HUES6 (cell line): ENCODE data around the gene TBC1D5.
"Not testable (repeated sequence)": the region's sequence is repeated elsewhere in the genome, so short reads cannot be mapped to it uniquely, and the experiment has no call there.

Experiments used
- H3K27ac ChIP-seq: 2 replicates; pipeline ENCODE4 v1.7.0; 2013; ENCODE audit warnings: low read depth, mild to moderate bottlenecking, low read length, inconsistent platforms
- H3K27me3 ChIP-seq: 2 replicates; pipeline ENCODE4 v1.6.1; 2013; ENCODE audit warnings: low read length; ENCODE audit not compliant: control insufficient read depth, insufficient read depth
- H3K36me3 ChIP-seq: 2 replicates; pipeline ENCODE4 v1.6.1; 2013; ENCODE audit warnings: low read length; ENCODE audit not compliant: control insufficient read depth, insufficient read depth
- H3K4me1 ChIP-seq: 2 replicates; pipeline ENCODE4 v1.6.1; 2013; ENCODE audit warnings: low read length; ENCODE audit not compliant: control insufficient read depth, insufficient read depth
- H3K4me3 ChIP-seq: 2 replicates; pipeline ENCODE4 v1.5.1; 2013; ENCODE audit warnings: low read depth, low read length
- H3K9ac ChIP-seq: one replicate; pipeline ENCODE4 v1.6.1; 2013; ENCODE audit warnings: mild to moderate bottlenecking, low read length
- H3K9me3 ChIP-seq: 2 replicates; pipeline ENCODE4 v1.6.1; 2013; ENCODE audit warnings: low read depth, low read length; ENCODE audit not compliant: control insufficient read depth, insufficient read depth

Gene TBC1D5

GRCh38 chr3:17680530-17680929 lies 61.9 kb downstream of the TBC1D5 start:
- Histone ChIP-seq H3K4me3 (no peak overlapping the region), H3K4me1 (no peaks in the 10 kb centered on the region), H3K27ac (no peak overlapping the region), H3K9me3 (no peaks in the 10 kb centered on the region), H3K9ac (no peak overlapping the region), H3K27me3 (no peaks in the 10 kb centered on the region), H3K36me3 (no peaks in the 10 kb centered on the region)

GRCh38 chr3:17678116-17678741 lies 64.2 kb downstream of the TBC1D5 start:
- H3K27me3 ChIP-seq = no peaks in the 10 kb centered on the region
- H3K27ac ChIP-seq = no peak overlapping the region
- H3K4me3 ChIP-seq = no peak overlapping the region
- H3K4me1 ChIP-seq = no peaks in the 10 kb centered on the region
- no peaks in the 10 kb centered on the region for H3K9me3 ChIP-seq
- no peak overlapping the region for H3K9ac ChIP-seq
- H3K36me3 ChIP-seq = no peaks in the 10 kb centered on the region

GRCh38 chr3:17674082-17674686 lies 68.2 kb downstream of the TBC1D5 start:
- no peaks in the 10 kb centered on the region for H3K9me3 ChIP-seq

GRCh38 chr3:17672506-17672905 lies 69.9 kb downstream of the TBC1D5 start:
- no peak overlapping the region for H3K9ac ChIP-seq
- H3K27ac ChIP-seq = no peak overlapping the region
- no peaks in the 10 kb centered on the region for H3K4me1 ChIP-seq
- no peaks in the 10 kb centered on the region for H3K36me3 ChIP-seq
- no peaks in the 10 kb centered on the region for H3K9me3 ChIP-seq
- no peaks in the 10 kb centered on the region for H3K27me3 ChIP-seq
- H3K4me3 ChIP-seq = no peak overlapping the region

More at GRCh38 chr3:17674082-17674686, 68.2 kb downstream of the TBC1D5 start:
- H3K9ac ChIP-seq = no peak overlapping the region
- H3K36me3 ChIP-seq = no peaks in the 10 kb centered on the region
- H3K27me3 ChIP-seq = no peaks in the 10 kb centered on the region
- no peak overlapping the region for H3K4me3 ChIP-seq
- H3K4me1 ChIP-seq = no peaks in the 10 kb centered on the region
- H3K27ac ChIP-seq = no peak overlapping the region

GRCh38 chr3:17670749-17671148 lies 71.7 kb downstream of the TBC1D5 start:
- no peaks in the 10 kb centered on the region for H3K36me3 ChIP-seq
- no peak overlapping the region for H3K27ac ChIP-seq
- no peaks in the 10 kb centered on the region for H3K9me3 ChIP-seq
- no peak overlapping the region for H3K9ac ChIP-seq
- no peaks in the 10 kb centered on the region for H3K4me1 ChIP-seq
- no peak overlapping the region for H3K4me3 ChIP-seq
- H3K27me3 ChIP-seq = no peaks in the 10 kb centered on the region

GRCh38 chr3:17664923-17665322 lies 77.5 kb downstream of the TBC1D5 start:
- no peaks in the 10 kb centered on the region for H3K27me3 ChIP-seq
- 0 out of 2 replicates have a peak, but pooled peaks cover 4% of the 10 kb centered on the region for H3K4me1 ChIP-seq
- no peaks in the 10 kb centered on the region for H3K9me3 ChIP-seq
- H3K9ac ChIP-seq = no peak overlapping the region
- H3K27ac ChIP-seq = no peak overlapping the region
- no peaks in the 10 kb centered on the region for H3K36me3 ChIP-seq
- H3K4me3 ChIP-seq = no peak overlapping the region

- Histone ChIP-seq H3K27me3 (no peaks in the 10 kb centered on the region), H3K9ac (no peak overlapping the region), H3K9me3 (no peaks in the 10 kb centered on the region), H3K27ac (no peak overlapping the region), H3K4me1 (no peaks in the 10 kb centered on the region), H3K36me3 (no peaks in the 10 kb centered on the region), H3K4me3 (no peak overlapping the region)
These were observed 86.2 kb downstream of the TBC1D5 start for GRCh38 chr3:17656264-17656663.

GRCh38 chr3:17655743-17656142 lies 86.7 kb downstream of the TBC1D5 start:
- no peaks in the 10 kb centered on the region for H3K9me3 ChIP-seq
- no peaks in the 10 kb centered on the region for H3K36me3 ChIP-seq
- no peaks in the 10 kb centered on the region for H3K4me1 ChIP-seq
- H3K4me3 ChIP-seq = no peak overlapping the region
- no peak overlapping the region for H3K27ac ChIP-seq
- no peaks in the 10 kb centered on the region for H3K27me3 ChIP-seq
- no peak overlapping the region for H3K9ac ChIP-seq

- not testable (repeated sequence) for H3K9me3 ChIP-seq, H3K27ac ChIP-seq, H3K9ac ChIP-seq, H3K27me3 ChIP-seq, H3K4me3 ChIP-seq, H3K36me3 ChIP-seq, H3K4me1 ChIP-seq
These were observed 92.7 kb downstream of the TBC1D5 start for GRCh38 chr3:17649748-17650147.

- not testable (repeated sequence) for H3K9me3 ChIP-seq, H3K4me3 ChIP-seq, H3K36me3 ChIP-seq, H3K4me1 ChIP-seq, H3K9ac ChIP-seq, H3K27ac ChIP-seq, H3K27me3 ChIP-seq
These were observed 93.6 kb downstream of the TBC1D5 start for GRCh38 chr3:17648630-17649355.

GRCh38 chr3:17645074-17645698 lies 97.2 kb downstream of the TBC1D5 start:
- Histone ChIP-seq H3K9me3 (no peaks in the 10 kb centered on the region), H3K4me1 (no peaks in the 10 kb centered on the region; the same call in 1 of the 2 replicates), H3K9ac (no peak overlapping the region), H3K27me3 (no peaks in the 10 kb centered on the region), H3K4me3 (no peak overlapping the region), H3K36me3 (no peaks in the 10 kb centered on the region), H3K27ac (no peak overlapping the region)
